Common myeloid progenitor, CD34-positive (primary cell): Measurements from ENCODE around the gene NEXN.

Source experiments
- CTCF ChIA-PET: fragments of 350-600 bp; sonication (Branson Sonifier 250); formaldehyde crosslinking; loops from one replicate; lab custom pipeline; 2021; ENCODE audit warnings: antibody characterized with exemption; lab: Charles Lee
- POLR2A ChIA-PET: fragments of 350-600 bp; sonication (Branson Sonifier 250); formaldehyde crosslinking; loops from one replicate; lab custom pipeline; 2021; ENCODE audit warnings: antibody characterized with exemption; lab: Charles Lee
- DNase-seq, 3 donors: peaks; one replicate each; pipeline versions ENCODE4 v3.0.0 to v3.0.0-alpha.2; 2013
- H3K27ac ChIP-seq, 2 experiments: 1 replicate in 1 of 2; 2 replicates in 1 of 2; pipeline ENCODE4 v1.7.0; 2013; ENCODE audit warnings: inconsistent platforms in 2 of 2, low read length in 2 of 2, mild to moderate bottlenecking in 2 of 2, low read depth in 1 of 2, moderate library complexity in 1 of 2; ENCODE audit not compliant: severe bottlenecking in 2 of 2, insufficient read depth in 1 of 2, poor library complexity in 1 of 2
- H3K27me3 ChIP-seq, 5 experiments: replicated peaks in 2 of 5; 1 replicate in 3 of 5; 2 replicates in 2 of 5; pipeline versions ENCODE4 v1.6.1 to v1.7.0; 2013; ENCODE audit warnings: low read length in 4 of 5, mild to moderate bottlenecking in 2 of 5, moderate library complexity in 2 of 5, inconsistent platforms in 1 of 5; ENCODE audit not compliant: insufficient read depth in 5 of 5, control insufficient read depth in 4 of 5
- H3K36me3 ChIP-seq, 4 experiments: 1 replicate in 2 of 4; 2 replicates in 2 of 4; pipeline versions ENCODE4 v1.6.1 to v1.7.0; 2013; ENCODE audit warnings: low read length in 3 of 4, control low read depth in 1 of 4, mild to moderate bottlenecking in 1 of 4; ENCODE audit not compliant: control insufficient read depth in 4 of 4, insufficient read depth in 4 of 4
- H3K4me1 ChIP-seq, 4 experiments: 1 replicate in 3 of 4; 2 replicates in 1 of 4; pipeline versions ENCODE4 v1.6.1 to v1.7.1; 2013; ENCODE audit warnings: low read length in 3 of 4, mild to moderate bottlenecking in 3 of 4, control low read depth in 1 of 4, inconsistent platforms in 1 of 4, moderate library complexity in 1 of 4; ENCODE audit not compliant: control insufficient read depth in 4 of 4, insufficient read depth in 4 of 4; ENCODE audit errors: control extremely low read depth in 1 of 4
- H3K4me3 ChIP-seq, 7 experiments: 1 replicate in 4 of 7; 2 replicates in 3 of 7; pipeline versions ENCODE4 v1.5.1 to v1.7.0; 2013; ENCODE audit warnings: mild to moderate bottlenecking in 7 of 7, low read length in 6 of 7, moderate library complexity in 6 of 7, inconsistent platforms in 2 of 7, low read depth in 2 of 7, control low read depth in 1 of 7; ENCODE audit not compliant: insufficient read depth in 4 of 7, control insufficient read depth in 1 of 7; ENCODE audit errors: extremely low read depth in 1 of 7
- H3K9me3 ChIP-seq, 5 experiments: 1 replicate in 4 of 5; 2 replicates in 1 of 5; pipeline versions ENCODE4 v1.6.1 to v1.7.1; 2013; ENCODE audit warnings: low read length in 4 of 5, mild to moderate bottlenecking in 2 of 5, inconsistent platforms in 1 of 5, low read depth in 1 of 5, moderate library complexity in 1 of 5; ENCODE audit not compliant: control insufficient read depth in 4 of 5, insufficient read depth in 2 of 5; ENCODE audit errors: control extremely low read depth in 1 of 5
- WGBS: methylation state at CpG from one replicate; pipeline ENCODE4 v1.1.5; 2013; ENCODE audit not compliant: insufficient coverage; 5-methylcytosine and 5-hydroxymethylcytosine counted together

The NEXN gene

GRCh38 chr1:77954521-77954920 is 66.1 kb downstream of the NEXN start:
- Histone ChIP-seq H3K4me1 (peaks cover 0 to 22% (median 9%) of the 10 kb centered on the region in 4 experiments), H3K4me3 (no peak overlapping the region), H3K27ac (no peak overlapping the region), H3K27me3 (no peaks in the 10 kb centered on the region), H3K36me3 (peaks cover 36 to 85% (median 61%) of the 10 kb centered on the region in 4 experiments), H3K9me3 (no peaks in the 10 kb centered on the region)
- ChIA-PET POLR2A (no interaction called here), CTCF (interaction anchor here (1.9 kb wide), 1 partner anchor 12 kb away, joined by 4 read pairs; no protein-coding TSS in a partner anchor)
- WGBS = no CpG with 5 or more reads among the region's 2 CpGs
- no peak for DNase-seq

DNA sequence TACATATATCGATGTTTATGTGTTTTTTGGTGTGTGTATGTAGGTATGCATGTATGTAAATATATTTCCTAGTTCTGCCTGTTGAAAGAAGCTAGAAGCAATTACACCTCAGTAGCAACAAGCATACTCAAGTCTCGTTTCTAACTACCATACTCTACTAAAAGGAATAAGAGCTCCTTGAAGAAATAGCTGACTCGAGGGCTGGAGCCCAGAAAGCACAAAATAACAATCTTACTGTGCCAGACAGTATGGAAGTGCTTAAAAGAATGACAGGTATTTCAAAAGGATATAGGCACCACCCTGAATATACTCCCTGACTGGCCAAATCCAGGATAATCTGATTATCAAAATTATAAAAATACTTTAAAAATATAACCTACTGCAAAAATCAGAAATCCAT is 67.3 kb downstream of the NEXN start:
- H3K27me3 ChIP-seq = no peaks in the 10 kb centered on the region
- CTCF ChIA-PET = interaction anchor here (1.1 to 2.0 kb wide), 3 partner anchors 9 to 159 kb away, joined by 3 to 6 read pairs (median 5); no protein-coding TSS in a partner anchor
- H3K4me1 ChIP-seq = peaks cover 0 to 12% (median 6%) of the 10 kb centered on the region in 4 experiments
- peaks cover 37 to 89% (median 69%) of the 10 kb centered on the region in 4 experiments for H3K36me3 ChIP-seq
- no CpG with 5 or more reads among the region's 3 CpGs for WGBS
- H3K4me3 ChIP-seq = no peak overlapping the region
- DNase-seq = no peak
- H3K27ac ChIP-seq = no peak overlapping the region
- no peaks in the 10 kb centered on the region for H3K9me3 ChIP-seq
- POLR2A ChIA-PET = no interaction called here

GRCh38 chr1:77956464-77956863 is 68.0 kb downstream of the NEXN start:
- Histone ChIP-seq H3K4me3 (no peak overlapping the region), H3K4me1 (peaks cover 0 to 6% (median 2%) of the 10 kb centered on the region in 4 experiments), H3K36me3 (peaks cover 39 to 94% (median 71%) of the 10 kb centered on the region in 4 experiments), H3K9me3 (no peaks in the 10 kb centered on the region), H3K27ac (no peak overlapping the region), H3K27me3 (no peaks in the 10 kb centered on the region)
- ChIA-PET CTCF (interaction anchor here (0.7 to 2.0 kb wide), 6 partner anchors 10 to 158 kb away, joined by 3 to 6 read pairs (median 5); no protein-coding TSS in a partner anchor), POLR2A (interaction anchor here (0.9 to 1.2 kb wide), 3 partner anchors 19 to 48 kb away, joined by 3 to 4 read pairs (median 3); partner anchors contain the start of gene DNAJB4)
- no peak for DNase-seq
- no CpG with 5 or more reads among the region's 3 CpGs for WGBS

DNA sequence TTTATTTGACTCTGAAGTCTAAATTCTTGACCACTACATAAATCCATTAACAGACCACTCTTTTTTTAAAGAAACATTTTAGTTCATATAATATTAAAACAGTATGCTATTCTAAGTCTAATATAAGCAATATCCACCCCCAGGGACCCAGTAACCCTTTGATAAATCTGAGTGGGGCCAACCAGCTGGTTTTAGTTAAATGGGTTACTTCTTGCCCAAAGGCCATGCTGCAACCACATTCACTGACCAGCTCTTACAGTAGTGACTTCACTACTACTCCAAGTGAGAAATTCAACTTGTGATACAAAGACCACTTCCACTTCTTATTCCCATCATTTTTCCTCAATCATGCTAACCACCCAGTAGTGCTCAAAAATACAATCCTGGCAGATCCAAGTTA is 70.0 kb downstream of the NEXN start:
- Histone ChIP-seq H3K27ac (no peak overlapping the region), H3K4me1 (no peaks in the 10 kb centered on the region), H3K9me3 (no peaks in the 10 kb centered on the region), H3K4me3 (no peak overlapping the region), H3K36me3 (peaks cover 49 to 98% (median 78%) of the 10 kb centered on the region in 4 experiments), H3K27me3 (no peaks in the 10 kb centered on the region)
- no peak for DNase-seq
- CTCF ChIA-PET = no interaction called here
- POLR2A ChIA-PET = no interaction called here

- H3K4me3 ChIP-seq = no peak overlapping the region
- no peak overlapping the region for H3K27ac ChIP-seq
- ChIA-PET CTCF (no interaction called here), POLR2A (no interaction called here)
- no peak for DNase-seq
- WGBS = 100% methylated on average over 1 of the region's 2 CpGs
- no peaks in the 10 kb centered on the region for H3K9me3 ChIP-seq
- H3K27me3 ChIP-seq = no peaks in the 10 kb centered on the region
- H3K36me3 ChIP-seq = peaks cover 49 to 100% (median 79%) of the 10 kb centered on the region in 4 experiments
- H3K4me1 ChIP-seq = no peaks in the 10 kb centered on the region
Measured at GRCh38 chr1:77958850-77959249, 70.4 kb downstream of the NEXN start.

- Histone ChIP-seq H3K36me3 (peaks cover 49 to 98% (median 81%) of the 10 kb centered on the region in 4 experiments), H3K9me3 (no peaks in the 10 kb centered on the region), H3K27ac (no peak overlapping the region), H3K4me3 (no peak overlapping the region), H3K4me1 (no peaks in the 10 kb centered on the region), H3K27me3 (no peaks in the 10 kb centered on the region)
- ChIA-PET CTCF (no interaction called here), POLR2A (no interaction called here)
- 100% methylated on average over 2 of the region's 2 CpGs for WGBS
- no peak for DNase-seq
Measured at GRCh38 chr1:77961392-77961791, 73.0 kb downstream of the NEXN start.

- H3K4me1 ChIP-seq = no peaks in the 10 kb centered on the region
- H3K36me3 ChIP-seq = peaks cover 47 to 89% (median 69%) of the 10 kb centered on the region in 4 experiments
- H3K27ac ChIP-seq = no peak overlapping the region
- ChIA-PET CTCF (interaction anchor here (1.0 to 2.2 kb wide), 5 partner anchors 9 to 148 kb away, joined by 4 to 13 read pairs (median 5); no protein-coding TSS in a partner anchor), POLR2A (no interaction called here)
- H3K9me3 ChIP-seq = no peaks in the 10 kb centered on the region
- H3K27me3 ChIP-seq = no peaks in the 10 kb centered on the region
- no peak overlapping the region for H3K4me3 ChIP-seq
- no peak for DNase-seq
- WGBS = 84% methylated on average over 3 of the region's 3 CpGs
Measured at GRCh38 chr1:77966291-77966690, 77.9 kb downstream of the NEXN start.
